GM21390 (cell line): ENCODE results near the gene CDC27.
"Not testable (repeated sequence)": the region's sequence is repeated elsewhere in the genome, so short reads cannot be mapped to it uniquely, and the experiment has no call there.

ENCODE experiments used
- ATAC-seq: cut with Tn5 transposase; IDR thresholded peaks from one replicate; pipeline ENCODE4 v1.9.1; 2021; ENCODE audit not compliant: unreplicated experiment

Gene CDC27

DNA sequence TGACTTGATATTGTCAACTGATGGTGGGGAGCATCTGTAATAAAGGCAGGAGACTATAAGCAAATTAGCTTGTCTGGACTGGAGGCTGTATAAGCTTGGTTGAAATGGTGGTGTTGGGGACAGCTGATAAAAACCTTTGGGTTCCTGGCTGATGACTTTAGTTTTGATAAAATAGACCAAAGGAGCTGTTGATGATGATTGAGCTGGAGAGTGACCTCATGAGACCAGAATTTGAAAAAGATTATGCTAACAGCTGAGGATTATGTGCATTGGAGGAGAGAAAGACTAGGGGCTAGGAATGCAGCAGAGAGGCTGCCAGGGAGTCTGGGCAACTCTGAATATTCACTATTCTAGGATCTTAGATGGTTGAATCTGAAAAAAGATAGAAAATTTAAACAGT is 8.7 kb upstream of the CDC27 start:
- ATAC-seq: no peak

DNA sequence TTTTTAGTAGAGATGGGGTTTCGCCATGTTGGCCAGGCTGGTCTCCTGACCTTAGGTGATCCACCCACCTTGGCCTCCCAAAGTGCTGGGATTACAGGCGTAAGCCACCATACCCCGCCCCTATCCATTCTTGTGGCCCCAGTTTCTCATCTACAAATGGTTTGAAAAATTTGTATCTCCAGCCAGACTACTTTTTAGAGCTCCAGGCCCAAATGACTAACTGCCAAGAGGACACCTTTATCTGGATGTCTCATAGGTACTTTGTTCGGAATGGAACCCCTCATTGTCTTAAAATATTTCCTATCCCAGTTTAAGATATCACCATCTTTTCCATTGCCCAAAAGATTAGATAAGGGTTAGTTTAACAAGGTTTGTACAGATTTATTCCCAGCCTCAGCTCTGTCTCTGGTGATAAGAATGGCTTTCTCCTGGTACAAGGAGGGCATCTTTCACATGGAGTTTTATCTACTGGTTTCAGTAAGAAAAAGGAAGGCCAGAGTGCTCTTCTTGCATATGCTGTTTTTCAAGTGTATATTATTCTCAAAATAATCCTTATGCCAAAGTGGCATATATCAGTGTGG is 4.9 kb upstream of the CDC27 start:
- no peak for ATAC-seq

DNA sequence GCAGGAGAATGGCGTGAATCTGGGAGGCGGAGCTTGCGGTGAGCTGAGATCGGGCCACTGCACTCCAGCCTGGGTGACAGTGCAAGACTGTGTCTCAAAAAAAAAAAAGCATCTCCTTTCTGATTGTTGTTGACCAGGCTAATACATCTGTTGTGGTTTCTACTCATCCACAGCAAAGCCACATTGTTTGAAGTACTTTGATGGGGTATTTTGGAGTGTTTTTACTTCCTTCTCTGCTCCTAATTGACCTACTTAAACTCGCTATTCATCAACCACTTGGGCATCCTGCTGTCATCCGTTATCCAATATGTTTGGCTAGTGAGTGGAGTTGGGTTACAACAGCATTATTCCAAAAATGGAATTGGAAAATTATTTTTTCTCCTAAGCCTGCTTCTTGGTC is 3.5 kb upstream of the CDC27 start:
- ATAC-seq: no peak

DNA sequence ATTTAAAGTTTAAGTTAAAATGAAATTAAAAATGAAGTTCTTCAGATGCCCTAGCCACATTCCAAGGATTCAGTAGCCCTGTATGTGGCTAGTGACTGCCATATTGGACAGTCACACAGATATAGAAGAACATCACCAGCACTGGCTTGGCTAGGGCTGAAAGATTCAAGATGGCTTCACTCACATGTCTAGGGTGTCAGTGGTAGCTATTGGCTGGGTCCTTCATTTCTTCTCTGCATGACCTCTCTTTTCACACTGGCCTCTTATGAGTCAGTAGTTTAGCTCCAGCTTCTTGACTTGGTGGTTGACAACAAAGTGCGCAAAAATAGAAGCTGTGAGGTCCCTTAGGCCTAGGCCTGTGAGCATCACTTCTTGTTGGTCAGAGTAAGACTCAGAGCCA is 1.7 kb upstream of the CDC27 start:
- no peak for ATAC-seq

DNA sequence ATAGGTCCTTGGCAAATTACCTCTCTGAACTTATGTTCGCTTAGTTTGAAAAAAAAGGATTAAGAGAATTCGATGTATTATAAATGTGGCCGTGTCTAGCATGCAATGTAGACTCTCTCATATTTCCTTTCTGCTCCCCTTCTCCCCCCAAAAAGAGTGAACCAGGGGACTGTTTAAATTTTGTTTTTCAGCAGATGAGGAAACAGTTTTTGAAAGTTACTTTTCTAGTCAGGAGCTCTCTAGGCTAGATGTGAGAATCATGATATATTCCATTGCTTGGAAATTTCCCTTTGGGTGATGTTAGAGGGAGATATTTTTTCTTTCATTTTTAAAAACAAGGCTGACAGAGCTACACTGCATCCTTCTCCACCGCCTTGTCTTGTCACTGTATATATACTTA is 1.1 kb upstream of the CDC27 start:
- ATAC-seq: no peak

DNA sequence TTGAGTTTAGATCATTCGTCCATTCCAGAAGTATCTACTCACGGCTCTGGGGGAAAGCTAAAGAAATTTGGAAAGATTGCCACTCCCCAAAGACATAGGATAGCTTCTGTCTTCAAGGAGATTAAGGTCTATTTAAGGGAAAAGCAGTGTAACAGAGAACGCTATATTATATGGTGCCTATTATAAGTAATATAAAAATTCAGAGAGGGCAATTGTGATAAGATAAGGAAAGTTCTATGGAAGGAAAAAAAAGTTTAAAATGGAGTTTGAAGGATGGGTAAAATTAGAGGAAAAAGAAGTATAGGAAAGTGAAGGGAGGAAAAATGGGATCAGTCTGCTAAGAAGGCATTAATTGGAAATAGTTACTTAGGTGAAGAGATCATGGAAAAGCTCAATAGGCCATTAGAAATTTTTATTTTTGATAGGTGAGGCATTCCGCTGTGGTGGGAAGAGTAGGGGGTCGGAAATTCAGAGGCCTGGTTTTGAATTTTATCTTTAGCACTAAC is 690 bp upstream of the CDC27 start:
- no peak for ATAC-seq

DNA sequence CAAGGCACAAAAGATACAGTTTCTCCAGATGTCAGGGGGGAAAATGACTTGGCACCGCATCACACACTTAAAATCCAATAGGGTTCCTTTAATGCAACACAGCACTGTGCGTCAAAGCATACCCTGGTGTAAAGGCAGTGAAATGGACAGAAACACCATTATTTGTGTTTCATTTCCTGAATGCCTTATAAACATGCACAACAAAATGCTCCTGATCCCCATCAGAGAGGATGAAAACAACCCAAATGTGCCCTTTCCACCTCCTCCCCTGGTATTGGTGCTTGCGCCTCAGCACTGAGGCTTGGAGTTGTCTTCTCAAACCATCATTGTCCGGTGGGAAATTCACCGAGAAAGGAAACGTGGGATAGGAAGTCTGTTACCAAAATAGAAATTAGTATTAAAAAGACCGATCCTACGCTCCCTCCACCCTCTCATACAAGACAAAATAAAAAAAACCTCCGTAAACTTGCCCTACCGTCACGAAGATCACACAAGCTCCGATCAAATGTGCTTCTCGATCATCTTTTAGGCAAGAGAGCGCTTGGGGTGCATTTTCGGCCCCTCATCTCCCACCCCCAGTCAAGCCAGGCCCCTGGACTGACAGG is 722 bp downstream of the CDC27 start:
- no peak for ATAC-seq

DNA sequence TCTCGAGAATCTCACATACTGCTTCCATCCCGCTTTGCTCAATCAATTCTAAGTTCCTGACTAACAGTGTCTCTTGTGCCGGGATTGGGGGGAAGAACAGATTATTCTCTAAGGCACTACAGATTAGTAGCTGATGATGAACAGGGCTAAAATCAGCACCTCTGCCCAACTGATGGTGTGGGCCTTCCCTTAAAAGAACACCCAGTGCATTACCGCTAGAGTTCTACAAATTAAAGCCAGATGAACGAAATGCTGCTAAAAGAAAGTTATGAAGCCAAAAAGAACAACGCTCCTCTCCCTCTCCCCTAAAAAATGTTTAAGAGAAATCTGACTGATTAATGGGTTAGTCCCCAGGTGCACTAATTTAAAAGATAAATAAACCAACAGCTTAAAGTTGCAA is 4.4 kb downstream of the CDC27 start:
- ATAC-seq: no peak

DNA sequence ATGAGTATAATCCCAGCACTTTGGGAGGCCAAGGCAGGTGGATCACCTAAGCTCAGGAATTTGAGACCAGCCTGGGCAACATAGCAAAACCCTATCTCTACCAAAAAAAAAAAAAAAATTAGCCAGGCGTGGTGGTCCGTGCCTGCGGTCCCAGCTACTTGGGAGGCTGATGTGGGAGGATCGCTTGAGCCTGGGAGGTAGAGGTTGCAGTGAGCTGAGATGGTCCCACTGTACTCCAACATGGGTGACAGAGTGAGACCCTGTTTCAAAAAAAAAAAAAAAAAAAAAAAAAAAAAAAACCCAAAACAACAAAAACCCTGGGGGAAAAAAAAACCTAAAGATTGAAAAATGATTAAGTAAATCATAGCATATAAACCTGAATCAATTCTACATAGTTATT is 8.1 kb downstream of the CDC27 start:
- ATAC-seq: not testable (repeated sequence)

DNA sequence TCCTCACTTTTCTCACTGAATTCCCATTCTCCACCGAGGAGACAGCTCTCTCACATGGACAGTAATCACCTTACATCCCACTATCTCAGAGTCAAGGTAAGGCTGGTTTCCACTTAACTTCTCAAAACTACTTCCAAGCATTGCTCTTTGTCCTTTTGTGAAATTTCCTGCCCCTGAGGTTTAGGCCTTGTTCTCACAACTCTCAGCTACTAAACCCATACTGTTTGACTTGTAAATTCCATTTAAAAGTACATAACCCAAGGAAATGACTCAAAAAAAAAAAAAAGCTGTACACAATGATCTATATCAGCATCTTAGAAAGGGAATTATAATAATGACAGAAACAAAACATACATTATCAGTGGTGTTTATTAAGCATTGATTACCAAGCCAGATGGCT is 8.8 kb downstream of the CDC27 start:
- no peak for ATAC-seq

DNA sequence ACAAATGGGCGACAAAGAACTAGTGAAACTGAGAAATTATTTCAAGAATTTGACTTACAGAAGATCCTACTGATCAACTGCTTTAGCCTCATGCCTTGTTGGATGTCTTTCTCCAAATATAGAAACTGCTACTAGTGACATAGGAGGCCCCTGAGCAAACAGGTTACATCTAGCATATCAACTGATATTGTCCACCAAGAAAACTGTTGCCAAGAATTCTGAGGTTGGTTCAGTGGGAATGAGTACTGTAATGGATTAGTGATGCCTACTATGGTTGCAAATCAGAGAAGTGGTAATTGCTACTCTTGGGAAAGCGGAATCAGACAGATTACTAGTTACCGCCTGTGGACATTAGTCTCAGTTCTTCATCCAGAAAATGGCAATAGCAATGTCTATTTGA is 10.0 kb downstream of the CDC27 start:
- ATAC-seq: no peak

DNA sequence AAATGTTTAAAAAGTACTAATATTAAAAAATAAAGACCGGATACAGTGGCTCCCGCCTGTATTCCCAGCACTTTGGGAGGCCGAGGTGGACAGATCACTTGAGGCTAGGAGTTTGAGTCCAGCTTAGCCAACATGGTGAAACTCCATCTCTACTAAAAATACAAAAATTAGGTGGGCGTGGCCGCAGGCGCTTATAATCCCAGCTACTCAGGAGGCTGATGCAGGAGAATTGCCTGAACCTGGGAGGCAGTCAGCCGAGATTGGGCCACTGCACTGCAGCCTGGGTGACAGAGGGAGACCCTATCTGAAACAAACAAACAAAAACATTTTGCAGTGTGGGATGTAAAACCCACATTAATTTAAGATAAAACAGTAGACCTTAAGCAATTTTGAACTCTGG is 11.8 kb downstream of the CDC27 start:
- no peak for ATAC-seq

DNA sequence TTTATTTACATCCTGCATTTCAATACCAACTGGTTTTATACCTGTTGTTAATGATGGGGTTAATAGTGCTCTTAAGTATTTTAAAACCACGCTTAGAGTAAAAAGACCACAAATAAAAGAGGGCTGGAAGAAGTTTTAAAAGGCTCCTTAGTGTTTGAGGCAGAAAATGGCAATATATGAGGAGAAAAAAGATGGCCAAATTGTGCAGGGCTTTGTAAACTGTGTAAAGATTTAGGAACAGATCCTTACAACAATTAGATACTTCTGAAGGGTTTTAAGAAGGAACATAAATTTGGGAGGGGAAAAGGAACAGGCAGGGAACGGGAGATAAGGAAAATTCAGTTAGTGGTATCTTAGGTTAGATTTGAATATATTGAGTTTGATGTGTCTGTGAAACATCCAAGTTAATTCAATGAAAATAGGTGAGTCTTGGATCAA is 12.7 kb downstream of the CDC27 start:
- ATAC-seq: no peak

DNA sequence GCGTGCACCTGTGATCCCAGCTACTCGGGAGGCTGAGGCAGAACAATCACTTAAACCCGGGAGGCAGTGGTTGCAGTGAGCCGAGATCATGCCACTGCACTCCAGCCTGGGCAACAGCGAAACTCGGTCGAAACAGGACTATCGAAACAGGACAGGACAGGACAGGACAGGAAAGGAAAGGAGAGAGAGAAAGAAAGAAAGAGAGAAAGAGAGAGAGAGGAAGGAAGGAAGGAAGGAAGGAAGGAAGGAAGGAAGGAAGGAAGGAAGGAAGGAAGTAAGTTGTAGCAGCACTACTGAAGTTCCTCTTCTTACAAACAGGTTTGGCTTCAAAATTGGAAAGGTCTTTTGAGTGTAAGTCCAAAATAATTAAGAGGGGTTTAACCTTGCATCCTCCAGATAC is 14.3 kb downstream of the CDC27 start:
- not testable (repeated sequence) for ATAC-seq

DNA sequence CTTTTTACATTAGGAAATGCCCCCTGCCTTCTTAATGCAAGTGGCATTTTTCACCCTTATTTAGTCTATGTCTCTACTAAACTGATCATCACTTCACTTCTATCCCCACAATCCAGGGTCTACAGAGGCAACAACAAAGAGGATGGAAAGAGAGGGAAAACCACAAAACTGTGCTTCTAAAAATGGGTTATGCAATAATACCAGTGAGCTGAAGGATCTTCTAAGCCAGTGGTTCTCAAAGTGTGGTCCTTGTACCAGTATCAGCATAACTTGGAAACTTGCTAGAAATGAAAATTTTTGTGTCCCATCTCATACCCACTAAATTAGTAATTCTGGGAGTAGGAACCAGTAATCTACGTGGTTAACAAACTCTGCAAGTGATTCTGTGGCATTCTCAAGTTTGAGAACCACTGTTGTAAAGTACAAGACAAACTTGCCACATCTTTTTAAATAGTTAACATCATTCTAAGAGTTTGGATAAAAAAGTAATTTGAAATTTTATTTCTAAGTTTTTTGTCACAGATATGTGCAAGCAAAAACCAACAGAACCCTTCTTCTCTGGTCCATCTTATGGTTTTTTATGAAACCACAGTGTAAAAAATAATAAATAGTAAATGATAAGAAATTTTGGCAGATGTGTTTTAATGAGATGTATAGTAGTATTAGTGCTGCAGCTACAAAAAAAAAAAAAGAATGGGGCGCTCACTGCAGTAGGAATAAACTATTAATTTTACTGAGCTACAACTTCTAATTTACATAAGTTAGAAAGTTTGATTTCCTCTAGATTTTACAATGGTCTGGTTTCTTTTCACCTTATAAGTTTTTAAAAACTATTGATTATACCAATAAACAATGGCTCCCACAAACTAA is 16.2 kb downstream of the CDC27 start:
- no peak for ATAC-seq

DNA sequence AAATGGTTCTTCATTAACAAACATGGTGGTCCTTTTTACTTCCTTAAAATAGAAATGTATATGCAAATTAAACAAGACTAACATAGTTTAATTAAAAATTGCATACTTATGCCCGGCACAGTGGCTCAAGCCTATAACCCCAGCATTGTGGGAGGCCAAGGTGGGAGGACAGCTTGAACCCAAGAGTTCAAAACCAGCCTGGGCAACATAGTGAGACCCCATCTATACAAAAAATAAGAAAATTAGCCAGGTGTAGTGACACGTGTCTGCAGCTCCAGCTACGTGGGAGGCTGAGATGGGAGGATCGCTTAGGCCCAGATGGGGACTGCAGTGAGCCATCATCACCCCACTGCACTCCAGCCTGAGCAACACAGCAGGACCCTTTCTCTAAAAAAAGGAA is 18.4 kb downstream of the CDC27 start:
- no peak for ATAC-seq

DNA sequence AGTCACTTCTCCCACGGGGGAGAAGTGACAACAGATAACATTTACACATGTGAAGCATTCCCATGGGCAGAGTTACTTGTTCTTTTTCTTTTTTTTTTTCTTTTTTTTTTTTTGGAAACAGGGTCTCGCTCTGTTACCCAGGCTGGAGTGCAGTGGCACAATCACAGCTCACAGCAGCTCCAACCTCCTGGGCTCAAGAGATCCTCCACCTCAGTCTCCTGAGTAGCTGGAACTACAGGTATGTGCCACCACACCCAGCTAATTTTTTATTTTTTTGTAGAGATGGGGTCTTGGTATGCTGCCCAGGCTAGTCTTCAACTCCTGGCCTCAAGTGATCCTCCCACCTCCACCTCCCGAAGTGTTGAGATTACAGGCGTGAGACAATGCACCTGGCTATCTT is 20.2 kb downstream of the CDC27 start:
- ATAC-seq: not testable (repeated sequence)

DNA sequence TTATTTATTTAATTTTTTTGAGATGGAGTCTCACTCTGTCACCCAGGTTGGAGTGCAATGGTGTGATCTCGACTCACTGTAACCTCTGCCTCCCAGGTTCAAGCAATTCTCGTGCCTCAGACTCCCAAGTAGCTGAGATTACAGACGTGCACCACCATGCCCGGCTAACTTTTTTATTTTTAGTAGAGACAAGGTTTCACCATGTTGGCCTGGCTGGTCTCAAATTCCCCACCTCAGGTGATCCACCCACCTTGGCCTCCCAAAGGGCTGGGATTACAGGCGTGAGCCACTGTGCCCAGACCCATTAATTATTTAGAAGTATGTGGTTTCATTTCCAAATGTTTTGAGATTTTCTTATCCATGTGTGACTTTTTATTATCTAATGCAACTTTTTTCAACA is 22.2 kb downstream of the CDC27 start:
- not testable (repeated sequence) for ATAC-seq

DNA sequence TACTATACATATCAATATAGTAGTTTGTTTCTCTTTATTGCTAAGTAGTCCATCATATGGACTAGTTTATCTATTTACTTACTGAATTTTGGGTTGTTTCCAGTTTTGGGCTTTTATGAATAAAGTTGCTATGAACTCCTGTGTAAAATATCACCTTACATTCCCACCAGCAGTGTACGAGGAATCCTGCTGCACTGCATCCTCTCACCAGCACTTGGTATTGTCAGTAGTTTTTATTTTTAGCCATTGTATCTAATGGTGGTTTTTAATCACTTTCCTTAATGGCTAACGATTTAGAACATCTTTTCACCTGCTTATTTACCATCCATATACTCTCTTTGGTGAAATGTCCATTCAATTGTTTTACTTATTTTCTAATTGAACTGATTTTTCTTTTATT is 24.0 kb downstream of the CDC27 start:
- ATAC-seq: no peak

DNA sequence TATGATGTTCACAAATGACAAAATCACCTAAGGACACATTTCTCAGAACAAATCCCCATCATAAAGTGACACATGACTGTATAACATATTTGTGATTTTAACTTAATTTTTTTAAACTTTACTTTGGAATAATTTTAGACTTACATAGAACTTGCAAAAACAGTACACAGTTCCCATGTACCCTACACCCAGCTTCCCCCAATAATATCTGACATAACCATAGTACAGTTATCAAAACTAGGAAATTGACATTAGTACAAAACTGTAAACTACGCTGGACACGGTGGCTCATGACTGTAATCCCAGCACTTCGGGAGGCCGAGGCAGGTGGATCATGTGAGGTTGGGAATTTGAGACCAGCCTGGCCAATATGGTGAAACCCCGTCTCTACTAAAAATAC is 24.8 kb downstream of the CDC27 start:
- ATAC-seq: no peak

DNA sequence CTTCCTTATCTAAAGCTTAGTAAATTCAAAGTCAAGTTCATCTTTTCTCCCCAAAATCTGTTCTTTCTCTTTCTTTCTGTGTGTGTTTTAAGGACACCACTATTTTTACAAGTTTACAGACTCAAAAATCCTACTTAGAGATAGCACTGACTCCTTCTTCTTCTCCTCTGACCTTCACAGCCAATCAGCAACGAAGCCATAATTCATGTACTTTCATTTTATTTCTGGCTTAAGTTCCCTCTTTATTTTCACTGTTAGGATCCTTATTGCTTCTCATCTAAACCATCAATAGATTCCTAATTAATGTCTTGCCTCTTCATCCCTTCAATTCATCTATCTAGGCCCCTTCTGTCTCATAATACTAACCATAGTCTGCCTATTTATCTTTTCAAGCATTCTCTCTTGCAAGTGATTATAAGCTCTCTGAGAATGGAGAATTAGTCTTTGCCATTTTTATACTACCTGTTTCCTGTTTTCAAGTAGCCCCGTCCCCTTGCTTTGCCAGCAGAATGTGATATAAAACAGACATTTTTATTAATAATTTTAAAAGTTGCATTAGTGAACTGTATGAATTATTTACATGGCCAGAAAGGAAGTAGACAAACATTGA is 27.0 kb downstream of the CDC27 start:
- no peak for ATAC-seq

DNA sequence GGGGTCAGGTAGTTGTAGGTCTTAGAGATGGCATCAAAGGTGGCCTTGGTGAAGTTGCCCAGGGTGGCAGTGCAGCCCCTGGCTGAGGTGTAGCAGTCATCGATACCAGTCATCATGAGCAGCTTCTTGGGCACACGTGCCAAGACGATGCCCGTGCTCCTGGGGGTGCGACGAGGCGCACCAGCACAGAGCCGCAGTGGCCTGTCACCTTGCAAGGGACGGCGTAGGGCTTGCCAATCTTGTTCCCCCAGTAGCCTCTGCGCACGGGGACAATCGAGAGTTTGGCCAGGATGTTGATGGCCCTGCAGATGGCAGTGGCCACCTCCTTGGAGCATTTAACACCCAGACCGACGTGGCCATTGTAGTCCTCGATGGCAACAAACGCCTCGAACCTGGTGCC is 29.8 kb downstream of the CDC27 start:
- ATAC-seq: no peak
